Activated CD4-positive, alpha-beta T cell treated with anti-CD3 and anti-CD28 coated beads, Interleukin-10, Interleukin-2, amounts not matched to agents 100 ng/mL and 50 ng/mL, durations not matched to agents 16 hours and 8 hours (primary cell): Measurements from ENCODE around the gene MEGF6.

Experiments
- DNase-seq: peaks from one replicate; pipeline ENCODE4 v3.0.0-alpha.2; 2020

Gene MEGF6

DNA sequence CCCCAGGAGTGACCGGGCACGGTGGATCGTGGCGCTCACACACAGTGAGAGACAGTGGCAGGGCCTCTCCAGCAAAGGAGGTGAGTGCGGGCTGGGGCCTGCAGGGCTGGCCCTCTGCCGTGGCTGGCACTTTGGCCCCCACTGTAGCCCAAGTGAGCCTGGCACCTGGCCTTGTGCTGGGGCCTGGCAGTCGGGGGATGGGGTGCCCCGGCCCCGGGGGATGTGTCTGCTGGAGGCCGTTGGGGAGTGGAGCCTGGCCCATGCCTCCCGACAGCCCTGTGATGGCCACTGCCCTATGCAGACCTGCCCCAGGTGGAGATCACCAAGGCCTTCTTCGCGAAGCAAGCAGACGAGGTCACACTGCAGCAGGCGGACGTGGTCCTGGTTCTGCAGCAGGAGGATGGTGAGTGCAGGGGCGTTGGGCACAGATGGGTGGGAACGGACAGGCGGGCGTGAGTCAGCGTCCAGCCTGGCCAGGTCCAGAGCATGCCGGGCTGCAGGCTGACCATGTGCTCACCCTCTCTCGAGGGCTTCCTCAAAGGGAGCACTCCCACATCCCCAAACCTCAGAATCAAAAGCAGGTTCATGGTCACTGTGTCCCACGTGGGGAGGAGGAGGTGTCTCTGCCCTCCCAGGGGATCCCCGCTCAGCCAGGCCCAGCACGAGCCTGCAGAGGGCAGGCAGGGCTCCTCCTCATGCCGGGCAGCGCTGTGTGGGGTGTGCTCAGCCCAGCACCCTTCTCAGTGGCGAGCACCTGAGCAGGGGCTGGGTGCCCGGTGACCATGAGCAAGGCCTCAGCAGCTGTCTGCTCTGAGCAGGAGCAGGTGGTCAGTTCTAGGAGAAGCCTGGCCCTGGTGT is 131.6 kb downstream of the MEGF6 start:
- no peak for DNase-seq

DNA sequence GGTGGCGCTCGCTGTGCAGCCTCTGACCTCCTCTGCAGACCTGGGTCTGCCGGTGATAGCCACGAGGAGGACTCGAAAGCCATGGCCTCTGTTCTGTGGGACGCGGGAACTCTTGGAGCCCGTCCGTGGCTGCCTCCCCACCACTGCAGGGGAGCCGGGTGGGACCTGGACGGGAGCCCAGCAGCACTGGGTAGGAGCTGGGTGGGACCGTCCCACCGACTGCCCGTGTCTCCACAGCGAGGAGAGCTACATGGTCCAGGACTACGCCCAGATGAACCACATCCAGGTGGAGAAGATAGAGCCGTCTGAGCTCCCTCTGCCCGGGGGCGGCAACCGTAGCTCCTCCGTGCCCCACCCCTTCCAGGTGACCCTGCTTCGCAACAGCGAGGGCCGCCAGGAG is 133.1 kb downstream of the MEGF6 start:
- DNase-seq = no peak

DNA sequence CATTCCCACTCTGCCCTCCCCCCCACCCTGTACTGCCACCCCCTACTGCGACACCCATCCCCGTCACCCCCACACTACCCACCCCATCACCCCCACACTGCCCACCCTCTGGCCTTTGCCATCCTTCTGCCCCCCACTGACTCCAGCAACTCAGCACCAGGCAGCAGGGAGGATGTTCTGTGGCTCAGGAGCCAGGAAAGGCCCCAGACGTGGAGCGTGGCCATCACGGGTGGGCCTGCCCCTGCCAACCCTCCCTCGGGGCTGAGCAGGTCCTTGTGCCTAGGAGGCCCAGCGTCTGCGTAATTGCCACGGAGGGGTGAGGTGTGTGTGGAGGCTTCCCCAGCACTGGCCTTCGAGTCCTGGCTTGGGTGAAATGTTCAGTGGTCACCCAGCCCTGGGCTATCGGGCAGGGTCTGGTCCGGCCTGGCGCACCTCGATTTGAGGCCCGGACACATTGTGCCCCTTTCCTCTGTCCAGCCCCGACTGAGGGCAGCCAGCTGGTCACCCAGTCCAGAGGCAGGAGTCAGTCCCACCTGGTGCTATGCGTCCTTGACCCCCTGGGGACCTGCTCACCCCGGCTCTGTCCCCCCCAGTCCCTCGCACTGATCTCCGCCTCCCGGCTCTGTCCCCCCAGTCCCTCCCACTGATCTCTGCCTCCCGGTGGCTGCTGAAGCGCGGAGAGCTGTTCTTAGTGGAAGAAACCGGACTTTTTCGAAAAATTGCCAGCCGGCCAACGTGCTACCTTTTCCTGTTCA is 133.9 kb downstream of the MEGF6 start:
- no peak for DNase-seq

DNA sequence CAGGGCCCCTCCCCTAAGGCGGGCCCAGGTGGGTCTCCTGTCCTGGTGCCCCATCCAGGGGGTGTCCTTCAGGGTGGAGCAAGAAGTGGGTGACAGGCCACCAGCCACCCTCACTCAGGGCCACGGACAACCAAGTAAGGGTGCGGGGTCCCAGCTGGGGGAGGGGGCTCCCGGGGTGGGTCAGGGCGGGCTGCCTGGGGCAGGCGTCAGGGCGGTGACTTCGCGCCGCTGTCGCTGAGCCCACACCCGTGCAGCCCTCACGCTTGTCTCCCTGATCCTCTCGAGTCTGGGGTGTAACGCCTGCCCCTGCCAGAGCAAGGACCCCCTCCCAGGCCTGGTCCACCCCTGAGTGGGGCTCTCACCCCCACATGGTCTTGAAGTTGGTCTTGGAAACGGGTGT is 134.6 kb downstream of the MEGF6 start:
- DNase-seq = no peak

DNA sequence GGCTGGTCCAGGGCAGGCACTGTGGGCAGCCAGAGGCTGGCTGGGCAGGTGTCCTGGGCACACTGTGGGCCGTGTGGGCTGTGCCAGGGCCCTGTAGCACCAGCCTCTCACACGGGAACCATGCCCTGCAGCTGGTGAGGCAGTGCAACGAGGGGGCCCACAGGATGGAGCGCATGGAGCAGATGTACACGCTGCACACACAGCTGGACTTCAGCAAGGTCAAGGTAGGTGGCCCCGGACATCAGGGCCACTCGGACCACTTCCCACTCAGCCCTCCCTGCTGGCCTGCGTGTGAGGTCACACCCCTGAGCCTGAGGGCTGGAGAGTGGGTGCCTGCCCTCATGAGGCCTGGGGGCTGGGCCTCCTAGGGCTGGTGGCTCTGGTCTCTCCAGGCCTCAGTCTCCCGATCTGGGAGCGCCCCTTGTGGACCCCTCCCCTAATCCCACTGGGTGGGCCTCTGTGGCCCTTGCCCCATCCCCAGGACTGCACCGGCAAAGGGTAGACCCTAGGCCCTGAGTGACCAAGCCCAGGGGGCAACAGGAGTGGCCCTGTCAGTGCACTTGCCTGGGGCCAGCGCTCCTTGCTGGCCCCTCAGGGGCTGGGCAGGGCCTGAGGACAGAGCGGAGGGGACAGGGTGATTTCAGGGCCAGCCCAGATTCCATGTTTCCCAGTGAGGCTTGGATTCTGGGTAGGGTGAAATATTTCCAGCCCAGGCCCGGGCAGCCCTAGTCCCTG is 135.3 kb downstream of the MEGF6 start:
- DNase-seq = no peak

DNA sequence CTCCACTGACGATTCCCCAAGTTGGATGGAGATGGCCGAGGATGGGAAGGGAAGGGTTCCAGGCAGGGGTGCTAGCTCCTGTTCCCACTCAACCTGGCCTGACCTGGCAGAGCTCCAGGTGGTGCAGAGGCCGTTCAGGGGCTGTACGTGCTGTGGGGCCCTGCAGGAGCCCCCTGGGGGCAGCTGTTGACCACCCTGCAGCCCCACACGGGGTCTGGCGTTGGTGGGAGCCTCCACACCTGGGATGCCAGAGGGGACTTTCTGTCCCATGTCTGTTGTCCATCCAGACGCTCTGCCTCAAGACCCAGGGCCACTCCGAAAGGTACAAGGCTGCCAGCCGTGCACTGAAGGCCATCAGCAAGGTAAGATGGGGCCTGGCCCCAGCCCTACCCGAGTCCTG is 136.9 kb downstream of the MEGF6 start:
- no peak for DNase-seq

DNA sequence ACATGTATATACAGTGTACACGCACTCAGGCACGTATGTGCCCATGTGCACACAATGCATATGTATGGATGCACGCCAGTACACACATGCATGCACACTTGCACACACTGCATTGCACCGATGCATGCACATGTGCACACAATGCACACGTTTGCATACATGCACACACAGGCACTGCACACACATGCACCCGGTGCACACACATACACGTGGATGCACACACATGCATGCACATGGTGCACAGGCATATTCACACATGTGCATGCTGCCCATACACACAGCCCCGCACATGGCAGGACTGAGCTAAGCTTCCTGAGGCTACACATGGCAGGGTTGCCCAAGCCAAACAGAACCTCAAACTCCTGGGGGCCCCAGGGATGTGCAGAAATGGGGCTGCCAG is 137.3 kb downstream of the MEGF6 start:
- no peak for DNase-seq

DNA sequence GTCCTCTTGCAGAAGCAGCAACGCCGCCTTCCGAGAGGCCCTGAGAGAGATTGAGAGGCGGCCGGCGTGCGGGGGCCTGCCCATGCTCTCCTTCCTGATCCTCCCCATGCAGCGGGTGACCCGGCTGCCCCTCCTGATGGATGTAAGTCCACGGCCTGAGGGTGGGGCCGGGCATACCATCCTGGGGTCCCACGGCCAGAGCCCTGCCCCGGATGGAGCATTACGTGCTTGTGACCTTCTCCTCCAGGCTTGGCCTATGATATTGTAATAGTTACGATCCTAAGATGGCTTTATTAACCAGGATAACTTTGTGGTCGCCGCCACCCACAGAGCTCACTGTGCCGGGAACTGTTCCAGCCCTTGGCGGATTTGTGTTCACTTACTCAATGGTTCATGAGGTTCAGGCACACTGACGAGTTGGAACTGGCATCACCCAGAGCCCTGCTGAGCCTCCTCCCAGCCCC is 137.9 kb downstream of the MEGF6 start:
- no peak for DNase-seq

DNA sequence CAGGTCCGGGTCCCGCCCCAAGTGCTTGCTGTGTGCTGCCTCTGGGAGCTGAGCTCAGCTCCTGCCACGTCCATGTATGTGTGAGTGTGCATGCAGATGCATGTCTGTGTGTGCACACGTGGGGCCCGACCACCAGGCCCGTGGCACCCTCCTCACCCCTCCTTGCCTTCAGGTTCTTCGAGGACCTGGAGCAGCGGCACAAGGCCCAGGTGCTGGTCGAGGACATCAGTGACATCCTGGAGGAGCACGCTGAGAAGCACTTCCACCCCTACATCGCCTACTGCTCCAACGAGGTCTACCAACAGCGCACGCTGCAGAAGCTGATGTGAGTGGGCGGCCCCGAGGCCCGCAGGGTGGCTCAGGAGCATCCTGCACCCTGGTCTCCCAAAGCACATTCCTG is 138.4 kb downstream of the MEGF6 start:
- DNase-seq = no peak

DNA sequence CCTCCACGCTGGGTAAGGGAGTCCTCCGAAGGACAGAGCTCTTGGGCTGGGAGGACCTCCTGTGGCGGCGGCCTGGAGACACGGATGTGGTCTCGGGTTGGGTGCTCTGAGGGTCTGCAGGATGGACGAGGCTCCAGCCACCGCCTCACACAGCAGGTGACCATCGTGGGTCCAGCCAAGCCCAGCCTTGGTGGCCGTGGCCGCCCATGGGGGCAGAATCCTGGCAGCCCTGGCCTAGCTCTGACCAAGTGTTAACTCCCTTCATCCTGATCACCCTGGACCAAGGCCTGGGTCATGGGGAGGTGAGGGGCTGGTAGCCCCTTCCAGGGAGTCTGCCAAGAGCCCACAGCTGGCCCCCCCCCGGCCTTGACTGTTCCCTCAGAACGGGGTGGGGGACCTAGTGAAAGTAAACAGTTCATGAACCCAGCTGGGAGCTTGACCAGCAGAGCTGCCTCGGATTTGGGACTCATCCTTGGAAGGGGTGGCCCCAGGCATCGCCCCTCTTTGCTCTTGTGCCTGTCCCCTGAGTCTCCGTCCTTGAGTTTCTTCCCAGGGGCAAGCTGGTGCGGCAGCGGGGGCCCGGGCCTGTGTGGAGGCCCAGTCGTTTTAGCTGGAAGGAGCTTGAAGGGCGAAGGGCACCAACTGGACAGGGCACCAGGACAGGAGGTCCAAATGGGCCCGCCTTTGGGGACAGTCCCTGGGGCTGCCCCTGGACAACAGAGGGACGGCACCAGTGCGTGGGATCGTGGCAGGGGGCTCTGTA is 139.0 kb downstream of the MEGF6 start:
- DNase-seq = no peak

DNA sequence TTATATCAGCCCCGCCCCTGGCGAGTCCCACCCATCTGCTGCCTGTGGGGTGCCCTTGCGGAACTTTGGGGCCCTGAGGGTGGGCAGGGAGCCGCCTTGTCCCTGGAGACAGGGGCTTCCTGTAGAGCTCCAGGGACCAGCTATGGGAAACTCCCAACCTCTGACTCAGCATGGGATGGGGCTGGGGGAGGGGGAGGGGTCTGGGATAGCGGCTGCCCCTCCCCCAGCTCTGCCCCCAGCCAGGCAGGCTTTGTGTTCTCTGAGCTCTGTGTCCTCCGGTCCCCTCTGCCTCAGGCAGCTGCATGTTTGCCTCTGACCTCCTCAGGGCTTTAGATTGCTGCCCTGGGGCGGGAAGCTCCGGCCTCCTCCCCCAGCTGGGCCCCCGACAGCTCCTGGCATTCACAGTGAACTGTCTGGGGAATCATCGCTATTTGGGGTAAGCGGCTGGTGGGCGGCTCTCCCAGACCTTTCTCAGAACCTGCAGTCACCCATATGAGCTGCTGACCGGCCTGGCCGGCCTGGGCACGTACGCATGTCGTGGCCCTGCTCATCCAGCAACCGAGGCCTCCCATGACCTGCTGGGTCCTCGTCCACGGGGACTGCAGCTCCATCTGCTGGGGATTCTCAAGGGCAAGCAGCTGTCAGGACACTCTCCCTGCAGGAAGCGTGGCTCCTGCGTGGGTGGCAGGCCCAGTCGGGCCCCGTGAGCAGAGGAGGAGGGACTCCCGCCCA is 139.8 kb downstream of the MEGF6 start:
- no peak for DNase-seq

DNA sequence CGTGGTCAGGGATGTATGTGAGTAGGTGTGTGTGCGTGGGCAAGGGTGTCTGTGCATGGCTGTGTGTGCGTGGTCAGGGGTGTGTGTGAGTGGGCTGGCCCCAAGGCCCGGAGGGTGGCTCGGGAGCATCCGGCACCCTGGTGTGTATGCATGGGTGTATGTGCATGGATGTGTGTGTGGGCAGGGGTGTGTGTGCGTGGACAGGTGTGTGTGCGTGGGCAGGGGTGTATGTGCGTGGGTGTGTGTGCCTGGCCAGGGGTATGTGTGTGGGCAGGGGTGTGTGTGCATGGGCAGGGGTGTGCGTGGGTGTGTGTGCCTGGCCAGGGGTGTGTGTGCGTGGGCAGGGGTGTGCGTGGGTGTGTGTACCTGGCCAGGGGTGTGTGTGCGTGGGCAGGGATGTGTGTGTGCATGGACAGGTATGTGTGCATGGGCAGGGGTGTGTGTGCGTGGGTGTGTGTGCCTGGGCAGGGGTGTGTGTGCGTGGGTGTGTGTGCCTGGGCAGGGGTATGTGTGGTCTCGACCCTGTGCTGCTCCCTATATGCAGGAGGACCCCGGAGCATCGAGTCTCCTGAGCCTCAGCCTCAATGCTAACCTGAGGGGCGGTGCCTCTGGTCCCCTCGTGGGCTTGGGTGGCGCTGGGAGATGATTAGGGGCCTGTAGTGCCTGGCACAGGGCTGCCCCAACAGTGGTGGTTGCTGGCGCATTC is 140.5 kb downstream of the MEGF6 start:
- no peak for DNase-seq

DNA sequence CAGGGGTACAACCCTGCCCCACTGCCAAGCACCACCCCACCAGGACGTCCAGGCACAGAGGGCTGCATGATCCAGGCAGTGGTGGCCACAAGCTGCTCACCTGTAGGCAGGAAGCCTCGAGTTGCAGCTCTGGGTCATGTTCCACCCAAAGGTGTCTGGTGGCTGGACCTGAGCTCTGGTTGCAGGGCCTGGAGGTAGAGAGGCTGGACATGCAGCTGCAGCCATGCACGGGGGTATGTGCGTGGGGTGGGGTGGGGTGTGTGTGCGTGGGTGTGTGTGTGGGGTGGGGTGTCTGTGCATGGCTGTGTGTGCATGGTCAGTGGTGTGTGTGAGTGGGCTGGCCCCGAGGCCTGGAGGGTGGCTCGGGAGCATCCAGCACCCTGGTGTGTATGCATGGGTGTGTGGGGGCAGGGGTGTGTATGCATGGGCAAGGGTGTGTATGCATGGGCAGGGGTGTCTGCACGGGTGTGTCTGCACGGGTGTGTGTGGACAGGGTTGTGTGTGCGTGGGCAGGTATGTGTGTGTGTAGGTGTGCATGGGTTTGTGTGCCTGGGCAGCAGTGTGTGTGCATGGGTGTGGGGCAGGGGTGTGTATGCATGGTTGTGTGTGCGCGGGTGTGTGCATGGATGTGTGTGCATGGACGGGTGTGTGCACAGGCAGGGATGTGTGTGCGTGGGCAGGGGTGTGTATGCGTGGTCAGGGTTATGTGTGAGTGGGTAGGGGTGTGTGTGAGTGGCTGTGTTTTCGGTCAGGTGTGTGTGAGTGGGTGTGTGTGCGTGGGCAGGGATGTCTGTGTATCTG is 141.3 kb downstream of the MEGF6 start:
- DNase-seq = no peak

DNA sequence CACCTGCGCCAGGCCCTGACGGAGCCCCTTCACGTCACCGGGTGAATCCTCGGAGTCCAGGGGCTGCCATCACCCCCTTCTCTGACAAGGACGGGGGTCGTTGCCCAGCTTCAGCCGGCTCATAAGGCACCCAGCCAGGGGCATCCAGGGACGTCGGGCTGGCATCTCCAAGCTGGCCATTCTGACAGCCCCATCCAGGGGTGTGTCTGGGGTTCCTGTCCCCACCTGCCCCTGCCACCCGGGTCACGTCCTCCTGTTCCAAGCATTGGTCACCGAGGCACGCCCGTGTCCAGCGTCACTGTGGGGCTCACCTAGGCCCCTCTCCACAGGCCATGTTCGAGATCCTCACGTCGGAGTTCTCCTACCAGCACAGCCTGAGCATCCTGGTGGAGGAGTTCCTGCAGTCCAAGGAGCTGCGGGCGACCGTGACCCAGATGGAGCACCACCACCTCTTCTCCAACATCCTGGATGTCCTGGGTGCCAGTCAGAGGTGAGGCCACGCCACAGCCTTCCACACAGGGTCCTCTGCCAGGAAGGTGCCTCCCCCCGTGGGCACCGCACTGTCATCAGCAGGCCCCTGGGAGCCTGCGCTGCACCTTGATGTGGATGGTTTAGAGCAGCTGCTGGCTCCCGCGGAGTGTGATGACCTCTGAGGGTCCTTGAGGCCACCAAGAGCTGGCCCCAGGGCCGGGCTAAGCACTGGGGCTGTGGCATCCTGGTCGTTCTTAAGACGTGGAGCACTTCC is 142.0 kb downstream of the MEGF6 start:
- DNase-seq = no peak

DNA sequence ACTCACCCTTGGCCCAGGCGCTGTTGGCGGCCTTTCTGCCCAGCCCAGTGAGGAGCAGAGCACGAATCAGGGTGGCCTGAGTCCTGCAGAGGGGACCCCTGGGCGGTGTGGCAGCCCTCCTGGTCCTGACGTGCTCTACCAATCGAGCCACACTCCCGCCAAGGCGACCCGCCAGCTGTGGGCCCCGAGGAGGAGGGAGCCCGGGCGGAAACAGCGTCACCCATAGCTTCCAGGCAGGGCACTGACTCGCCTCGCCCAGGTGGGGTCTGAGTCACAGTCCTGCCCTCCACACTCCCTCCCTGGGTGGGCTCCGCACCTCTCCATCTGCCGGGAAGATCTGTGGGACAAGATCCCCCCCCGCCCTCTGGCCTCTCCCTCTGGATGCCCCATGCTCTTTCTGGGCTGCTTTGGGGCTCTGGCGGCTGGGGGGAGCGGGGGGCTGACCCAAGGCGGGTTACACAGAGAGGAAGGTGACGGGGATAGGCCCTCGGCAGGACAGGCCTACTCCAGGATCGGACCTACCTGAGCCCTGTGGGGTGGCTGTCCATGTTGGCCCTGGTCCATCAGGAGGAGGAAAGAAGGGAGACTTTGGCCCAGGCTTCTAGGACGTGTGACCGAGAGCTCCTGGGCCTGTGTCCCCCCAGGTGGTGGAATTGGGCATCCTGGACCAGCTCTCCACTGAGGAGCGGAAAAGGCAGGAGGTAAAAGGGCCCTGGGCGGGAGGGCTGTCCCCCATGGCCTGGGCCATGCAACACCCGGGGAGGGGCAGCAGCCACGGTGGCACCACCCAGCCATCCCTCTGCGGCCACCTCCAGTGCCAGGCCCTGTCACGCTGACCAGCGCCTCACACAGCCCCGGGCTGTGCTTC is 142.8 kb downstream of the MEGF6 start:
- DNase-seq = no peak

DNA sequence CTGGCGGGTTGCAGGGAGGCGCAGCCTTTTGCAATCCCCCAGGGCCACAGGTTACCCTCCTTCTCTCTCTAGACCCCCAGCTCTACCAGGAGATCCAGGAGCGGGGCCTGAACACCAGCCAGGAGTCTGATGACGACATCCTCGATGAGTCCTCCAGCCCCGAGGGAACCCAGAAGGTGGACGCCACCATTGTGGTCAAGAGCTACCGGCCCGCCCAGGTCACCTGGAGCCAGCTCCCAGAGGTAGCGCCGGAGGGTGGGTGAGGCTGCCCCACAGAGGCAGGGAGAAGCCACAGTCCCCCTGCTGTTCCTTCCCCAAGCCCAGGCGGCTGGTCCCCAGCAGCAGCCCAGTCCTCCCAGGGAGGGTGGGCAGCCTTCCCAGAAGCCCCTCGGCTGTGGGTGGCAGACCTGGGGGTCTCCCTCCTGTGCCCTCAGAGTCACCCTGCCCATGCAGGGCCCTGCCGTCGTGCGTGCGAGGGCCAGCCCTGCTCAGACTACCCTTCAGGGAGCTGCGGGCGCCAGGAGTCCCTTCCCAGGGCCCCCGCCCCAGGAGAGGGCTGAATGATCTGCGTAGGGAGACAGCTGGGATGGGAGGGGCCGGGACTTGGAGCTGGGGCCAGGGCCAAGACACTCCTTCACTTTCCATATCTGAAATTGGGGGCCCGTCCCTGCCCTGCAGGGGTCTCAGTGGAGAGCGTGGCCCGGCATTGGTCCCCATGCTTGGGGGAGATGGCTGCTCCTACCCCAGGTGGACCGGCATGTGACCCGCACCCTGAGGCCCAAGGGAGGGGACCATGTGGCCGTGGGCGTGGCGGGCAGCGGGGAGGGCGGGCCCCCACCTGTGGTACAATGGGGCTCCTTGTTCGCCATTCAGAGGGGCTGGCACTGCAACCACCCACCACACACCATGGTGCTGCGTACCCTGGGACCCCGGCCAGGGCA is 143.9 kb downstream of the MEGF6 start:
- DNase-seq = no peak

DNA sequence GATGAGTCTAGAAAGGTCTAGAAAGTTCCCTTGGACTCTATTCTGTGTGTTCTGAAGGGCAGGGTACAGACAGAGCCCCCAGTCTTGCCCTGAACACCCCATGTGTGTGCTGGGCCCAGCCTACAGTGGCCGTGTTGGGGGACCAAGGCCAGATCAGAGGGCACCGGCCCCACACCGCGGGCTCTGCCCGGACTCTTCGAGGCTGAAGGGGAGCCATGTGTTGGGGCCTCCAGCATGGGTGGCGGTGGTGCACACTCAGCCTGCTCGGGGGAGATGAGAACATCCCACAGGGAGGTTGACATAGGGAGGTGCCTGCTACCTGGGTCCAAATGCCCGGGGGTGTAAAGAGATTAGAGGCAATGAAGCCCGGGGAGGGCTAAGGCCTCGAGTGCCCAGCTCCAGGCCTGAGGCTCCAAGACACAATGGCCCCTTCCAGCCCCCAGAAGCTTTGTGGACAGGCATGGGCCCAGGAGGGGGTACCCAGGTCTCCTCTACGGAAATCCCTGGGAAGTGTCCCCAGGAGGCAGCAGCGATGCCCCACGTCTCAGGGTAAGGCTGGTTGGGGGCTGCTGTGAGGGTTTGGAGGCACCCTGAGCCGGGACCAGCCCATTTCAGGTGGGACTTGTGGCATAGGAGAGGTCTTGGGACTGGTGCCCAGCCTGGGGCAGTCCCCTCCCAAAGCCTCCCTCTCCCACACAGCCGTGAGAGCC is 144.8 kb downstream of the MEGF6 start:
- DNase-seq = no peak
